Measurements from ENCODE around the gene GALNT2.

GRCh38 chr1:230112131-230112701 is 45.2 kb downstream of the GALNT2 start:
- TF ChIP-seq CTCF (IDR thresholded peaks at IDR 0.05) (no peak), POLR2AphosphoS5 (IDR thresholded peaks at IDR 0.05) (no peak)
